Mesenchymal stem cell (in vitro differentiated cells and primary cell): ENCODE data around the gene JUN.
A peak's percentile ranks its signal among the peaks of the same experiment; 100 is the strongest.

ENCODE experiments used
- DNase-seq: peaks from one replicate; pipeline ENCODE4 v3.0.0-alpha.2; 2013
- H2AFZ ChIP-seq: one replicate; pipeline ENCODE4 v1.6.1; 2013; ENCODE audit warnings: low read depth, mild to moderate bottlenecking, control low read depth, inconsistent platforms, low read length, moderate library complexity
- H2AK5ac ChIP-seq: 2 replicates; pipeline ENCODE4 v1.6.1; 2013; ENCODE audit warnings: low read length, moderate library complexity, mild to moderate bottlenecking, inconsistent platforms; ENCODE audit not compliant: severe bottlenecking
- H2BK120ac ChIP-seq: one replicate; pipeline ENCODE4 v1.6.1; 2013; ENCODE audit warnings: low read depth, mild to moderate bottlenecking, inconsistent platforms, low read length, moderate library complexity
- H2BK12ac ChIP-seq, 2 experiments: one replicate each; pipeline ENCODE4 v1.6.1; 2013; ENCODE audit warnings: inconsistent platforms in 2 of 2, low read length in 2 of 2, mild to moderate bottlenecking in 2 of 2, moderate library complexity in 2 of 2, control low read depth in 1 of 2
- H2BK15ac ChIP-seq: one replicate; pipeline ENCODE4 v1.6.1; 2013; ENCODE audit warnings: mild to moderate bottlenecking, low read depth, inconsistent platforms; ENCODE audit not compliant: poor library complexity, severe bottlenecking
- H2BK5ac ChIP-seq: 2 replicates; pipeline ENCODE4 v1.6.1; 2013; ENCODE audit warnings: low read depth, mild to moderate bottlenecking, low read length, control low read depth, inconsistent platforms; ENCODE audit not compliant: poor library complexity, severe bottlenecking
- H3K14ac ChIP-seq, 2 experiments: one replicate each; pipeline ENCODE4 v1.6.1; 2013; ENCODE audit warnings: inconsistent platforms in 2 of 2, low read length in 2 of 2, control low read depth in 1 of 2, mild to moderate bottlenecking in 1 of 2, moderate library complexity in 1 of 2
- H3K18ac ChIP-seq, 2 experiments: one replicate each; pipeline ENCODE4 v1.6.1; 2013; ENCODE audit warnings: inconsistent platforms in 2 of 2, low read length in 2 of 2, control low read depth in 1 of 2, low read depth in 1 of 2, mild to moderate bottlenecking in 1 of 2
- H3K23ac ChIP-seq, 2 experiments: one replicate each; pipeline ENCODE4 v1.6.1; 2013; ENCODE audit warnings: inconsistent platforms in 2 of 2, low read length in 2 of 2, mild to moderate bottlenecking in 2 of 2, moderate library complexity in 2 of 2, control low read depth in 1 of 2
- H3K27ac ChIP-seq: 2 replicates; pipeline ENCODE4 v1.5.1; 2013; ENCODE audit warnings: mild to moderate bottlenecking, moderate library complexity, low read length, control low read depth, inconsistent platforms; ENCODE audit not compliant: poor library complexity, severe bottlenecking
- H3K27me3 ChIP-seq, 2 experiments: 2 replicates each; pipeline versions ENCODE4 v1.6.1 to v1.7.0; 2013; ENCODE audit warnings: low read length in 2 of 2, mild to moderate bottlenecking in 2 of 2, moderate library complexity in 2 of 2, control low read depth in 1 of 2, inconsistent platforms in 1 of 2; ENCODE audit not compliant: control insufficient read depth in 1 of 2, insufficient read depth in 1 of 2
- H3K36me3 ChIP-seq, 2 experiments: 2 replicates each; pipeline versions ENCODE4 v1.6.1 to v1.7.0; 2013; ENCODE audit warnings: low read length in 2 of 2, control low read depth in 1 of 2, inconsistent platforms in 1 of 2, low read depth in 1 of 2, mild to moderate bottlenecking in 1 of 2; ENCODE audit not compliant: insufficient read depth in 2 of 2, control insufficient read depth in 1 of 2
- H3K4ac ChIP-seq, 2 experiments: one replicate each; pipeline ENCODE4 v1.6.1; 2013; ENCODE audit warnings: inconsistent platforms in 2 of 2, low read length in 2 of 2, mild to moderate bottlenecking in 2 of 2, moderate library complexity in 2 of 2, control low read depth in 1 of 2, low read depth in 1 of 2
- H3K4me1 ChIP-seq: 2 replicates; pipeline ENCODE4 v1.6.1; 2013; ENCODE audit warnings: low read depth, low read length, control low read depth; ENCODE audit not compliant: control insufficient read depth, insufficient read depth
- H3K4me2 ChIP-seq: 2 replicates; pipeline ENCODE4 v1.6.1; 2013; ENCODE audit warnings: low read length, mild to moderate bottlenecking, inconsistent platforms; ENCODE audit not compliant: poor library complexity, severe bottlenecking
- H3K4me3 ChIP-seq, 2 experiments: 2 replicates each; pipeline versions ENCODE4 v1.5.1 to v1.7.0; 2013; ENCODE audit warnings: low read length in 2 of 2, mild to moderate bottlenecking in 2 of 2, control low read depth in 1 of 2, low read depth in 1 of 2; ENCODE audit not compliant: insufficient read depth in 1 of 2
- H3K79me1 ChIP-seq: replicated peaks from 2 replicates; pipeline ENCODE4 v1.6.1; 2013; ENCODE audit warnings: mild to moderate bottlenecking, control low read depth, low read length, inconsistent platforms; ENCODE audit not compliant: poor library complexity, severe bottlenecking
- H3K9ac ChIP-seq: 2 replicates; pipeline ENCODE4 v1.7.0; 2013; ENCODE audit warnings: mild to moderate bottlenecking, low read length, moderate library complexity
- H3K9me3 ChIP-seq: 2 replicates; pipeline ENCODE4 v1.7.0; 2013; ENCODE audit warnings: mild to moderate bottlenecking, low read length; ENCODE audit not compliant: control insufficient read depth
- H4K8ac ChIP-seq: one replicate; pipeline ENCODE4 v1.6.1; 2013; ENCODE audit warnings: inconsistent platforms, mild to moderate bottlenecking, low read length, moderate library complexity
- H4K91ac ChIP-seq: one replicate; pipeline ENCODE4 v1.6.1; 2013; ENCODE audit warnings: mild to moderate bottlenecking, low read length, inconsistent platforms
- WGBS: methylation state at CpG from one replicate; pipeline ENCODE4 v1.1.7; 2013; ENCODE audit warnings: mixed read lengths; 5-methylcytosine and 5-hydroxymethylcytosine counted together

JUN gene

DNA sequence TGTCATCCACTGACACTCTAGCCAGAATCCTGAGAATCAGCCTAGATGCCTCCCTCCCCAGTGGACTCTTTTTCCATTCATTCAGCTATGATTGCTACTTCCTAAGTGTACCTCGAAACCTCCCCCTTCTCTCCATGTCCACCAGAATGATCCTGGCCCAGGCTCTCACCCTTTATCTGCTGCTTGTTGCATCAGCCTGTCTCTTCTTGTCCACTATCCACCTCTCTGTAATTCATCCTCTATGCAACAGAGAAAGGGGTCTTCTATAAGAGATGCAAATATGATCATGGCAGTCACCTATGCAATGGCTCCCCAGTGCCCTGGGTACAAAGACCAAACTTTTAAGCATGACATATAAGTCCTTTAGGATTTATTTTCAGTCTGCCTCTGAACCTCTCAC is 37.7 kb downstream of the JUN start:
- H3K79me1 ChIP-seq = no peaks in the 10 kb centered on the region
- peak overlapping the region in 1 of 2 experiments; percentile 7 for H3K4ac ChIP-seq
- 95% methylated on average over 1 of the region's 1 CpG for WGBS
- no peak overlapping the region for H3K4me2 ChIP-seq
- H2BK120ac ChIP-seq = no peak overlapping the region
- H4K8ac ChIP-seq = no peak overlapping the region
- H3K9ac ChIP-seq = no peak overlapping the region
- H2AK5ac ChIP-seq = no peak overlapping the region
- no peak for DNase-seq
- H2BK5ac ChIP-seq = no peak overlapping the region
- H3K9me3 ChIP-seq = no peaks in the 10 kb centered on the region
- H3K36me3 ChIP-seq = no peaks in the 10 kb centered on the region
- no peak overlapping the region for H3K27ac ChIP-seq
- H3K18ac ChIP-seq = peak overlapping the region; percentile 28 to 43
- H3K4me3 ChIP-seq = no peak overlapping the region
- H4K91ac ChIP-seq = no peak overlapping the region
- no peak overlapping the region for H2BK15ac ChIP-seq
- H3K4me1 ChIP-seq = peaks cover 3% of the 10 kb centered on the region
- H3K14ac ChIP-seq = peak overlapping the region in 1 of 2 experiments; percentile 22
- H3K23ac ChIP-seq = peak overlapping the region in 1 of 2 experiments; percentile 73
- H2AFZ ChIP-seq = peak overlapping the region; percentile 48
- H3K27me3 ChIP-seq = no peaks in the 10 kb centered on the region
- H2BK12ac ChIP-seq = no peak overlapping the region

DNA sequence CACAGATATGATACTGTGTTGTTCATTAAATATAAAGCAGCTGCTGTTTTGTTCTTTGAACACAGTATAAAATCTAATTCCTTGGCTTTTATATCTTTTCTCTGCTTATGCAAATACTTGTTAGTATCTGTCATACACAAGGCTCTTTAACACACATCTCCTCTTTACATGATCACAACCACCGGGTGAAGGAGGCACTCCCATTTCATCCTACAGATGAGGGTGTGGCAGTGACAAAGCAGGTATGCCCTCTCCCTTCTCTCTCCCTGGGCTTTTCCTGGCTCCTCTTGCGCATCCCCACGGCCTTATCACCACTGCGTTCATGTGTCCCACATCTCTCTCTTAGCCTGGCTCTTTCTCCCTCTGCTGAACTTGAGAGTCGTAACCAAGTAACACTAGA is 38.2 kb downstream of the JUN start:
- no peak overlapping the region for H2BK15ac ChIP-seq
- peak overlapping the region in 1 of 2 experiments; percentile 7 for H3K4ac ChIP-seq
- H2BK5ac ChIP-seq = no peak overlapping the region
- peak overlapping the region; percentile 12 to 60 for H2BK12ac ChIP-seq
- no peak for DNase-seq
- H2BK120ac ChIP-seq = no peak overlapping the region
- H3K9ac ChIP-seq = no peak overlapping the region
- no peaks in the 10 kb centered on the region for H3K36me3 ChIP-seq
- H3K4me3 ChIP-seq = no peak overlapping the region
- H3K23ac ChIP-seq = no peak overlapping the region
- H3K27ac ChIP-seq = no peak overlapping the region
- 83% methylated on average over 5 of the region's 5 CpGs for WGBS
- no peak overlapping the region for H3K14ac ChIP-seq
- H4K91ac ChIP-seq = peak overlapping the region; percentile 65
- H3K4me1 ChIP-seq = peaks cover 3% of the 10 kb centered on the region
- H3K18ac ChIP-seq = peak overlapping the region; percentile 4 to 14
- H2AFZ ChIP-seq = no peak overlapping the region
- peak overlapping the region; percentile 19 for H4K8ac ChIP-seq
- H3K4me2 ChIP-seq = no peak overlapping the region
- no peak overlapping the region for H2AK5ac ChIP-seq
- H3K27me3 ChIP-seq = no peaks in the 10 kb centered on the region
- H3K79me1 ChIP-seq = no peaks in the 10 kb centered on the region
- H3K9me3 ChIP-seq = no peaks in the 10 kb centered on the region

DNA sequence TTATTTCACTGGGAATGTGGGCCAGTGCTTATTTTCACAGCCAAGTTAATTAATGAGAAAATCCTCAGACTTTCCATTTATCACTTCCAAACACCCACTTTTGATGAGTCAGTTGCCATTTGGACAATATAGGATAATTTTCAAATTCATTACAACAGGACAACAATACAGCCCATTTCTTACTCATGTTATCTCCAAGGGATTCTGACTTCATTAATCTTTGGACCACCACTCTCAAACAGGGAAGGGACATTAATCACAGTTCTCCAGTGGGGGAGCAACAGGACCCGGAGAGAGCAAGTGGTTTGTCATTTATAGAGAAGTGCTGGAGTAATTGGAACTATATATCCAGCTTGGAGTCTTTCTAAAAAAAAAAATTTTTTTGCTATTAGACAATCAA is 38.7 kb downstream of the JUN start:
- Histone ChIP-seq H3K23ac (no peak overlapping the region), H3K27me3 (no peaks in the 10 kb centered on the region), H3K4me2 (no peak overlapping the region), H3K36me3 (no peaks in the 10 kb centered on the region), H2AK5ac (no peak overlapping the region), H2BK15ac (no peak overlapping the region), H3K9ac (no peak overlapping the region), H3K4me1 (peaks cover 3% of the 10 kb centered on the region), H3K79me1 (no peaks in the 10 kb centered on the region), H3K4me3 (no peak overlapping the region), H2AFZ (no peak overlapping the region), H2BK5ac (no peak overlapping the region), H3K27ac (no peak overlapping the region), H3K14ac (no peak overlapping the region), H3K9me3 (no peaks in the 10 kb centered on the region), H4K8ac (no peak overlapping the region), H3K18ac (no peak overlapping the region), H2BK12ac (no peak overlapping the region), H4K91ac (no peak overlapping the region), H2BK120ac (no peak overlapping the region), H3K4ac (no peak overlapping the region)
- no CpG with 5 or more reads among the region's 1 CpG for WGBS
- no peak for DNase-seq

DNA sequence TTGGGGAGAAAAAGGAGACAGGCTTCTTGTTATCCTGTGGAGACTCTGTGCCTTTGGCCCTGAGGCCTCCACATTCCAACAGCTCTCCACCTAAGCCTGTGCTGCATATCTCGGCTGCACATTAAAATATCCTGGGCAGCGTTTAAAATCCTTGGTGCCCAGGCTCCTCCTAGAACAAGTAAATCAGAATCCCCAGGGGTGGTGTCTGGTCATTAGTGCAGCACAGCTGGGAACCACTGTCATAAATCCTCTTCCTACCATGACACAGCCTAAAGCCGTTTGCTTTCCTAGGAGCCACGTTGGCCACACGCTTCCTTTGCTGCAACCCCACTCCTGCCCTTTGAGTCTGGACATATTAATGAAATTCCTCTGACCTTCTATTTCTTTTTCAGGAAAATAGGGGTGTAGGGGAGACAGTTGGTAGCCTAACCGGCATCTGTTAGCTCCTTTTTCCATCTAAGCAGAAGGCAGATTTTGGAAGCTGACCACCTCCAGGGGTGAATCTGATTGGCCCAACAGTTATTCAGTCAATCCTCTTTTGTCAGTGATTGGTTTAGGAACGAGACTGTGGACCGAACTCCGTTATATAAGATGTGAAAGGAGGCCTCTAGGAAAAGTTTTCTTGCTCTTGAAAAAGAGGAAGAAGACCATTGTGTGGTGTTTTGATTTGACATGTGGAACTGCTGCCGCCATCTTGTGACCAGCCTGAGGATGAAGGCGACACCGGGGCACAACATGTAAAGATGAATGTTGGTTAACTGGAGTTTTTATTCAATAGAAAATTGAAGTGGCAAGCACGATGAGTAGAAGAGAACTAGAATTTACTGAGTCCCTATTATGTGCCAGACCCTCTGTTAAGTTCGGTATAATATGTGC is 41.9 kb downstream of the JUN start:
- Histone ChIP-seq H2BK120ac (no peak overlapping the region), H3K27ac (no peak overlapping the region), H2AK5ac (peak overlapping the region; percentile 42), H3K18ac (peak overlapping the region in 1 of 2 experiments; percentile 16), H3K9ac (no peak overlapping the region), H2BK5ac (no peak overlapping the region), H3K27me3 (no peaks in the 10 kb centered on the region), H2BK15ac (peak overlapping the region; percentile 46), H3K9me3 (no peaks in the 10 kb centered on the region), H3K36me3 (no peaks in the 10 kb centered on the region), H2AFZ (no peak overlapping the region), H3K23ac (no peak overlapping the region), H4K91ac (no peak overlapping the region), H3K79me1 (no peaks in the 10 kb centered on the region), H3K14ac (no peak overlapping the region), H3K4me2 (no peak overlapping the region), H2BK12ac (peak overlapping the region in 1 of 2 experiments; percentile 63), H3K4ac (peak overlapping the region in 1 of 2 experiments; percentile 64), H3K4me1 (peaks cover 2% of the 10 kb centered on the region), H4K8ac (peak overlapping the region; percentile 7), H3K4me3 (no peak overlapping the region)
- 73% methylated on average over 13 of the region's 14 CpGs for WGBS
- peak; percentile 53 for DNase-seq
